Myocyte (in vitro differentiated cells): Measurements from ENCODE around the gene TTYH3. TPM values are rescaled to one million over a fixed set of nuclear protein-coding genes. Genes with fewer than 3 reads are reported as not detected.

Source experiments
- DNase-seq: peaks from one replicate; pipeline ENCODE4 v3.0.0-alpha.2; 2012; ENCODE audit warnings: low read depth
- total RNA-seq: library from RNA; depleted of rRNA; stranded (reverse); fragments of >200 nt; gene quantifications from 2 replicates; pipeline ENCODE4 v1.2.3, GENCODE V29; 2014

TTYH3 gene
- total RNA-seq, 1 donor from 2014 or later: 27.6 TPM

- DNase-seq: no peak
Observed at GRCh38 chr7:2634267-2635145, 2.7 kb downstream of the TTYH3 start.

GRCh38 chr7:2635148-2635668, 3.4 kb downstream of the TTYH3 start:
- no peak for DNase-seq

- DNase-seq: peak; percentile 66
Observed at GRCh38 chr7:2635810-2636701, 4.3 kb downstream of the TTYH3 start.

GRCh38 chr7:2637066-2637471, 5.3 kb downstream of the TTYH3 start:
- DNase-seq: no peak

GRCh38 chr7:2637505-2638223, 5.9 kb downstream of the TTYH3 start:
- DNase-seq: no peak

GRCh38 chr7:2638224-2638991, 6.6 kb downstream of the TTYH3 start:
- DNase-seq: no peak

GRCh38 chr7:2639181-2639681, 7.4 kb downstream of the TTYH3 start:
- DNase-seq: peak; percentile 43

- DNase-seq: no peak
Observed at GRCh38 chr7:2639695-2640481, 8.1 kb downstream of the TTYH3 start.

GRCh38 chr7:2640482-2640830, 8.7 kb downstream of the TTYH3 start:
- peak; percentile 84 for DNase-seq

GRCh38 chr7:2640846-2641316, 9.1 kb downstream of the TTYH3 start:
- peak; percentile 82 for DNase-seq

- DNase-seq: peak; percentile 100
Observed at GRCh38 chr7:2641406-2642393, 9.9 kb downstream of the TTYH3 start.

GRCh38 chr7:2643386-2644219, 11.8 kb downstream of the TTYH3 start:
- DNase-seq: no peak

GRCh38 chr7:2644220-2644561, 12.4 kb downstream of the TTYH3 start:
- no peak for DNase-seq

- DNase-seq: no peak
Observed at GRCh38 chr7:2644562-2645273, 12.9 kb downstream of the TTYH3 start.

- DNase-seq: no peak
Observed at GRCh38 chr7:2645274-2645868, 13.6 kb downstream of the TTYH3 start.

GRCh38 chr7:2646336-2646679, 14.5 kb downstream of the TTYH3 start:
- DNase-seq: no peak
